A673 (cell line): ENCODE data around the gene RWDD3. TPM values are rescaled to one million over a fixed set of nuclear protein-coding genes. Genes with fewer than 3 reads are reported as not detected.

Source experiments
- BruUV-seq: library from RNA; stranded (reverse); fragments of 400-500 nt; replicated peaks from 2 replicates; lab custom pipeline; 2021; lab: Mats Ljungman, UMichigan
- CTCF ChIA-PET: fragments of 300-600 bp; sonication (Branson Sonifier 250); formaldehyde crosslinking; loops from one replicate; lab custom pipeline; 2022; ENCODE audit warnings: antibody characterized with exemption; lab: Charles Lee
- POLR2A ChIA-PET: fragments of 300-600 bp; sonication (Branson Sonifier 250); formaldehyde crosslinking; loops from one replicate; lab custom pipeline; 2022; ENCODE audit warnings: antibody characterized with exemption; ENCODE audit not compliant: low non-redundant PET; lab: Charles Lee
- DNase-seq: peaks from one replicate; pipeline ENCODE4 v3.0.0-alpha.2; 2015; ENCODE audit warnings: low spot score
- H3K27ac ChIP-seq: fragments of 200-600 bp; sonication (generic); 2 replicates; pipeline ENCODE4 v1.5.1; 2016; ENCODE audit warnings: mixed run types, low read depth, mild to moderate bottlenecking, mixed read lengths, antibody characterized with exemption, low read length; ENCODE audit not compliant: poor library complexity, severe bottlenecking
- H3K27me3 ChIP-seq: fragments of 200-600 bp; sonication (generic); replicated peaks from 2 replicates; pipeline ENCODE4 v1.6.1; 2017; ENCODE audit warnings: mixed run types, low read depth, mild to moderate bottlenecking, mixed read lengths, antibody characterized with exemption, low read length; ENCODE audit not compliant: insufficient read depth, poor library complexity
- H3K36me3 ChIP-seq: fragments of 200-600 bp; sonication (generic); 2 replicates; pipeline ENCODE4 v1.6.1; 2016; ENCODE audit warnings: mixed run types, mild to moderate bottlenecking, mixed read lengths, antibody characterized with exemption, low read length; ENCODE audit not compliant: insufficient read depth, poor library complexity, severe bottlenecking
- H3K4me1 ChIP-seq: fragments of 200-600 bp; sonication (generic); 2 replicates; pipeline ENCODE4 v1.6.1; 2017; ENCODE audit warnings: mixed run types, mild to moderate bottlenecking, mixed read lengths, antibody characterized with exemption, low read length; ENCODE audit not compliant: insufficient read depth, poor library complexity, severe bottlenecking
- H3K4me3 ChIP-seq: fragments of 200-600 bp; sonication (generic); 2 replicates; pipeline ENCODE4 v1.5.1; 2016; ENCODE audit warnings: low read depth, mixed run types, mild to moderate bottlenecking, mixed read lengths, low read length; ENCODE audit not compliant: poor library complexity, severe bottlenecking
- H3K9me3 ChIP-seq: fragments of 200-600 bp; sonication (generic); 2 replicates; pipeline ENCODE4 v1.6.1; 2016; ENCODE audit warnings: mixed run types, low read depth, mild to moderate bottlenecking, mixed read lengths, antibody characterized with exemption, low read length; ENCODE audit not compliant: poor library complexity, severe bottlenecking
- CTCF ChIP-seq: fragments of 300-800, 200-600 bp; sonication (generic); conservative IDR thresholded peaks from 2 replicates; pipeline ENCODE4 v1.5.1; 2017; ENCODE audit warnings: low read depth, mild to moderate bottlenecking, antibody characterized with exemption, low read length, moderate library complexity, mixed read lengths
- EZH2 ChIP-seq: fragments of 200-600 bp; sonication (generic); IDR thresholded peaks from 2 replicates; pipeline ENCODE4 v1.6.1; 2017; ENCODE audit warnings: borderline replicate concordance, low read depth, mild to moderate bottlenecking, mixed read lengths, antibody characterized with exemption, low read length; ENCODE audit not compliant: poor library complexity, severe bottlenecking
- intact Hi-C: fragments of 100-400 bp; cut with micrococcal nuclease; formaldehyde crosslinking; loops from one replicate; pipeline ENCODE4 v1.10.0; 2022; ENCODE audit not compliant: unreplicated experiment
- total RNA-seq: library from RNA; stranded (reverse); gene quantifications from 2 replicates; pipeline ENCODE4 v1.2.3, GENCODE V29; 2021

RWDD3 gene
- total RNA-seq, 1 experiment from 2014 or later = 12.1 TPM

GRCh38 chr1:95195046-95195445 lies 39.0 kb upstream of the RWDD3 start:
- Histone ChIP-seq H3K27me3 (no peaks in the 10 kb centered on the region), H3K36me3 (no peaks in the 10 kb centered on the region), H3K4me3 (no peak overlapping the region), H3K9me3 (no peaks in the 10 kb centered on the region), H3K27ac (no peak overlapping the region), H3K4me1 (no peaks in the 10 kb centered on the region)
- no TSS peak for BruUV-seq
- no peak for DNase-seq
- intact Hi-C loops = no loop called here
- POLR2A ChIA-PET = no interaction called here
- CTCF ChIA-PET = no interaction called here
- TF ChIP-seq EZH2 (no peak), CTCF (no peak)

- TF ChIP-seq CTCF (no peak), EZH2 (no peak)
- BruUV-seq = no TSS peak
- Histone ChIP-seq H3K9me3 (no peaks in the 10 kb centered on the region), H3K36me3 (no peaks in the 10 kb centered on the region), H3K4me1 (no peaks in the 10 kb centered on the region), H3K27me3 (no peaks in the 10 kb centered on the region), H3K4me3 (no peak overlapping the region), H3K27ac (no peak overlapping the region)
- ChIA-PET CTCF (no interaction called here), POLR2A (no interaction called here)
- DNase-seq = no peak
- intact Hi-C loops = no loop called here
These were observed 38.0 kb upstream of the RWDD3 start for GRCh38 chr1:95196017-95196416.

- ChIA-PET CTCF (no interaction called here), POLR2A (no interaction called here)
- TF ChIP-seq CTCF = no peak
- no peak for TF ChIP-seq EZH2
- DNase-seq = no peak
- no TSS peak for BruUV-seq
- Histone ChIP-seq H3K4me1 (no peaks in the 10 kb centered on the region), H3K9me3 (no peaks in the 10 kb centered on the region), H3K4me3 (no peak overlapping the region), H3K27me3 (no peaks in the 10 kb centered on the region), H3K27ac (no peak overlapping the region), H3K36me3 (no peaks in the 10 kb centered on the region)
- intact Hi-C loops = no loop called here
These were observed 36.3 kb upstream of the RWDD3 start for GRCh38 chr1:95197616-95198252.
